HG03095 (cell line): Measurements from ENCODE around the gene TF.
A peak's percentile ranks its signal among the peaks of the same experiment; 100 is the strongest.

Source experiments
- ATAC-seq: cut with Tn5 transposase; IDR thresholded peaks from one replicate; pipeline ENCODE4 v1.9.1; 2021; ENCODE audit warnings: moderate library complexity; ENCODE audit not compliant: unreplicated experiment

TF gene

DNA sequence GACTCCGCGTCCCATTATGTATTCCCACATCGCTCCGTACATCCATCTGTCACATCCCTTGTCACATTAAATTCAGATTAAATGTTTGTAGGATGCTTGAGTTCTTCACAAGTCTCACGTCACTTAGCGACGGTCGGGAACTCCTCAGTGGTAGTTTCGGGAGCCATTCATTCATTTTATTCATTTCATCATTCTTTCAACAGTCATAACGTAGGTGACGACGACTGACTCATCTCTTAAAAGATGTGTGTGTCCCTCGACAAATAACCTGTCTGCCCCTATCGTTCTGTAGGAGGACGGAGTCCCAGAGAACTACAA is 59.1 kb downstream of the TF start:
- ATAC-seq: no peak

DNA sequence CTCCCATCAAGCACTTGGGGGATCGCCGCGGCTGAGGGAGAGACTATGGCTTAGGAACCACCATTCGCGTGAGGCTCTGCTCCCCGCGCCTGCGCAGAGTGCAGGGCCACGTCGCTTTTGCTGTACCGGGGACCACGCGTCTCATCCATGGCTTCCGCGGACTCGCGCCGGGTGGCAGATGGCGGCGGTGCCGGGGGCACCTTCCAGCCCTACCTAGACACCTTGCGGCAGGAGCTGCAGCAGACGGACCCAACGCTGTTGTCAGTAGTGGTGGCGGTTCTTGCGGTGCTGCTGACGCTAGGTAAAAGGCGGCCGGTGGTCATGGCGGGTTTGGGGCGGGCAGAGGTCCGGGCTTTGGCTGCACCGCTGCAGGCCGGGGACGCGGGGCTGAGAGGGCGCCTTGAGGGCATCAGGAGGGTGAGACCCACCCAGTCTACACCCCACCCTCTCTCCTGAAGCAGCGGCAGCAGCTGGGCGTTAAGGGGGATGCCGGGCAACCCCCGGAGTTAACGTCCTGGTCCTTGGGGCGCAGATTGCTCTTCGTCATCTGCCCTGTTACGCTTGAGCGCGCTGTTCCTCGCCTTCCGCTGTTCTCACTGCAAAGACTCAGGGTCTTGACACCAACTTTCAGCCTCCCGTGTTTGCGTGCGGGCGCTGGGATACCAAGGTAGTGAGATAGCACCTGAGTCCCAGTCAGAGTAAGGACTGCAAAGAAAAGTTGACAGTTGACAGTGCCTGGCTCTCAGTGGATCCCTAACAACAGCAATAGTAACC is 59.7 kb downstream of the TF start, which contains the start of gene SRPRB:
SRPRB (plus strand) TSS at position 114 of the 774 bp plus-strand sequence; CDS start at position 148, 34 bp downstream.
- ATAC-seq: peak; percentile 98

DNA sequence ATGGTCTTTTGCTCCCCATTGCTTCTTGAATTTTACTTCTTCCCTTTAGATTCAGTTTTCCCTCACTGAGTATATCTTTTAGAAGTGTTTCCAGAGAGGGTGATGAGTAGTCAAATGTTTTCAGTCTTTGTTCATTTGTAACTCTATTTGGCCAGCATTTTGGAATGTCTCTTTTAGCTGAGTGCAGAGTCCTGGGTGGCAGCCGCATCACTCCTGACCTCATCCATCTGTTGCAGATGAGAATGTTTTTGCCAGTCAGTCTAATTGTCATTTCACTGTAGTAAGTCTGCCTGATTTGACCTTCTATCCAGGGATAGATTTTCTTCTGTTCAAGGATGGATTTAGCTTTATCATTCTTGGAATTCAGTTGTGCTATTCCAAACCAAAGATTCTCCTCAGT is 66.7 kb downstream of the TF start:
- ATAC-seq: no peak

DNA sequence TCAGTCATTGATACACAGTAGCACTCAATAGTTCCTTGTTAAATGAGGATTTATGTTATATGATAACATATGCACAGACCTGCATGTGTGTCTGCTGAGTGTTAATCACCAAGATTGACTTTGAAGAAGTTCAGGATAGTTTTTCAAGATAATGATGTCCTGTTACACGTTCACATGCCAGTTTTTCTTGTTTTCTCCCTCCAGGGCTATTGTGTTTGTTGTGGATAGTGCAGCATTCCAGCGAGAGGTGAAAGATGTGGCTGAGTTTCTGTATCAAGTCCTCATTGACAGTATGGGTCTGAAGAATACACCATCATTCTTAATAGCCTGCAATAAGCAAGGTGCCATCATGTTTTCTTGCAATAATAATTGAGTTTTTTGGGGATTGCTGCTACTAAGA is 69.2 kb downstream of the TF start:
- ATAC-seq: no peak

DNA sequence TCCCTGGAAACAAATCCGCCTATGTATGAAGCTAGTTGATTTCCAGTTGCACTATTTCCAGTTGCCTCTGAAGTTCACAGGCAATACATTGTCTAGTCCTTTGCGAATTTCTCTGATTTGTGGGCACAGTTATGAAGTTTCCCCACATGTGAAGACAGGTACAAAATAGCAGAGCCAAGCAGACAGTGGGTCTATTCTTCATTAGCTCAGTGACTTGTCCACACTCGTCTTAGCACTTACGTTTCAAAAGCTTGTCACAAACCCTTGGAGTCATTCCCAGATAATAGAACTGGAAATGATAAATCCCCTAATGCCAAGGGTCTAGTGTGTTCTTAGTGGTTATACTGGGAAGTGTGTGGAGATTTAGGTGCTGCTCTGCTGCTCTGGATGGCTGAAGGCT is 73.9 kb downstream of the TF start:
- no peak for ATAC-seq

DNA sequence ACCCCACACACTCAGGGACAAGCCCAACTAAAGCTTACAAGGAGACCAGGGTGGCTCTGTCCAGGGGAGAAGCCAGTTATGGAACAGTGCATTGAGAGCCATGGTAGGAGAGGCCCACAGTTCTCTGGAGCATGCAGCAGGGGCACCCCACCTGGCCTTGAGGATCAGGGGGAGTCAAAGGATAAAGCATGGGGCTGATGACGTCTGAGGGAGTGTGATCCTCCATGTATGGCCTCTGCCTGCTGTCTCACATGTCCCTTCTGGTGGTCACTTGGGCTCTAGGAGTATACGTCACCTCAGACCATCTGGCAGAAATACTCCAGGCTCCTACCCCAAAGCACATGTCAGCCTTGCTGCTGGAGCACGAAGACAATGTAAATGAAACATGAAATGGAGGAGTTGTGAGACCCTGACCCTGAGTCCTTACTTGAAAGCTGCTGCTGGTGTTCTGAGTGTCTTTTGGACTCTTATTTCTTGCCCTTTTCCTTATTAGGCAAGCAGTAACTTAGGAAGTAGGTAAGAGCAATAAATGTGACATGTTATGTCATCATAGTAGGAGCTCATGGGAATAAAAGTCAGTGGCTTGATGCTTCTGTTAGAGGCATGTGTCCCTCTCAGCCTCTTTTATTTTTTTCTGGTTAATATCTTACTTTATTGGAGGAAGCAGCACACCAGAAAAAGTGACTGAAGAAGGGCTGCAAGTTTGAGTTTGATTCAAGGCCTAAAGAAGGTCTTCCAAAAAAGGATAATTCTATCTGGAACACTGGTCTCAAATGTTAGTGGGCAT is 74.9 kb downstream of the TF start:
- no peak for ATAC-seq

DNA sequence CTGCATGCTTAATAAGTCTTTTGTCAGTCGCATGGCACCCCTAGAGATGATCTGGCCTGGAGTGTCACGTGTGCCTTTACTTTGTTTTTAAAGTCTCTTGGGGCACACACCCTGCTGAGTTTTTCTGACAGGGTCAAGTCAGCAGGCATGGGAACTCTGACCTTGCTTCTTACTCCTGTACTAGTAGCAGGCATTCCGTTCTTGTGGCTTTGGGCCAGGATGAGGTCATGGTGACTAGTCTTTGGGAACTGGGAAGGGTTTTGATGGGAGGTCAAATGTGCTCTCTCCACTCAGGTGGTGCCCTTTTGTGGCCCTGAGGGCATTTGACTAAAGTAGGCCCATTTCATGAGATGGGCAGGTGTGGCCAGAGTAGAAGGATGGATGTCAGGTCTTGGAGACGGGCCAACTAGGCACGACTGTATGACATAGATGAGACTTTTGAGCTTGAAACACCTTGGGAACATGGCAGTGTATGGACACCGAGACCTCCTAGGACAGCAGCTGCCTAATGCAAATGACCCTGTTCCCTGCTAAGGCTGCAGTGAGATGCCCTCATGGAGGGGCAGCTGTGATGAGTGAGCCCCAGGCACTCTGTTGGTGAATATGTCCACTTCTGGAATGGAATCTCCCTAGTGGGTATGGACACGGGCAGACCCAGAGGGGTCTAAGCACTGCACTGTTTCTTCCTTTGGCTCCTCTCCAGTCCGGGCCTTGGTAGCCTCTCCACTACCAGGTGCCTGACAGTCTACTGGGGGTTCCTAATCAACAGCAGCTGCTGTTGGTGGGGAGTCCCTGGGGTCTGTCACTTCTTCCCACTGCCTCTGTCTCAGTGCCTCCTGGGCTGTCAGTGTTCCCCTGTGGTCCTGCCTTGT is 75.8 kb downstream of the TF start:
- ATAC-seq: no peak

DNA sequence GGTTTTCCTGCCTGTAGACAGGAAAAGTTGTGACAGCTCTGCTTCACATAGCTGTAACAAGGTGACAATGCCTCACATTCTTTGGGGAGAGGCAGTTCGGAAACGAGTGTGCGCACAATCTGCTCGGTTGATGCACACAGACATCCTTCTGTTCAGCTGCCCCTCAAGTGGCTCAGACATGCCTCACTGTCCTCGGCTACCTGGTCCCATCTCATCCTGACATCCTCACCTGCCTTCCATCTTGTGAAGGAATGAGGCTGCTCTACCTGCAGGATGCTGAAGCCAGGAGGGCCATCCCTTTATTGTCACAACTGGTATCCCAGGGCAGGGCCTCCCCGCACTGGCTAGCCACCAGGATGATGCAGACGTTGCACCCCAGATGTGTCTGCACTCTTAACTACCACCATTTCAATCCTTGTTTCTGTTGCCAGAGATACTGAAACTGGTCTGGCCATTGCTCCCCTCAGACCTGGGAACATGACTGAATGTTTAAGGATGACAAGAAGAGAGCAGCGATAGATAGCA is 78.8 kb downstream of the TF start:
- no peak for ATAC-seq

DNA sequence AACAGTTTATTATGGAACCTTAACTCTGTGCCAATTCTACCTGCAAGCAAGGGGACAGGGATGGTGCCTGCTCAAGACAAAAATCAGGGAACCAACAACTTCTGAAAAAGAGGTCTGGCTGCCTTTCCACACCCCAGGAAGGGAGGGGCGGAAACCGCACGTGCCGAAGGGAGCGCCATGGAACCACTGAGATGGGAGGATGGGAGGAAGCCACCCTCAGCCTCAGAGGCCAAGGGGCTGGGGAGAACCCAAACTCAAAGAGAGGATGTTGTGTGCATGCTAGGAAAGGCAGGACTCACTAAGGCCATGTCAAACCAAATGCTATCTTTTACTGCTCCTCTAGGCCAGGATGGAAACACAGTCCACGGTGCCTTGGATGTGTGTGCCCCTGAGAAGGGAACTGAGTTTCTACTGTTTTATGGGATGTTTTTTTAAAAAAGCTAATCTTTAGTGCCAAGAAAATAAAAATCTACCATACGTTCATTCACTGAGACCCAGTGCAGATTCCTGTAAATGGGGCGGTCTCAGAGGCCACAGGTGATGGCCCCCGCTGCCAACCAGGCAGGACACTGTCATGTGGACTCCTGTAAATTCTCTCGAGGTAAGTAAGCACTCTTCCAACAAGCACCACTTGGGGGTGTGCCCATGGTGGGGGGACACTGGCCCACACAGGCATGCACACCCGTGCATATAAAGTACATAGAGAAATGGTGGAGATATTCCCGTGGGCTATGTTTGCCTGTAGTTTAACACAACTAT is 80.0 kb downstream of the TF start:
- ATAC-seq: no peak

DNA sequence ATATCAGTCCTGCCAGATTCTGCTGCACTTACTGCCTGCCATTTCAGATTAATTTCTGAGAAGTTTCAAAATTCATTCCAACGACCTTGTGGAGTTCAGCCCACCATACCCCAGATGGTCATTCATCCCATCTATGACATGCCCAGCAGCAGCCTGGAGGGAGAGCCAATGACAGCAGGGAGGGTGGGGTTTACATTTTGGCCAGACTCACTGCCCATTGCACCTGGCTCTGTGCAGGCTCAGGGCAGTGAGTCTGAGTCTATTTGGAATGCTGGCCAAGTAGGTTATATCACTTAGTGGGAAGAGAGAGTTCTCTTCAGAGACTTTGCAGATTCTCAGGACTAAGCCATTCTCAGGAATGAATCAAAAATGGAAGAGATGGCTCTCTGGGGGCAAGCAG is 80.9 kb downstream of the TF start:
- no peak for ATAC-seq

DNA sequence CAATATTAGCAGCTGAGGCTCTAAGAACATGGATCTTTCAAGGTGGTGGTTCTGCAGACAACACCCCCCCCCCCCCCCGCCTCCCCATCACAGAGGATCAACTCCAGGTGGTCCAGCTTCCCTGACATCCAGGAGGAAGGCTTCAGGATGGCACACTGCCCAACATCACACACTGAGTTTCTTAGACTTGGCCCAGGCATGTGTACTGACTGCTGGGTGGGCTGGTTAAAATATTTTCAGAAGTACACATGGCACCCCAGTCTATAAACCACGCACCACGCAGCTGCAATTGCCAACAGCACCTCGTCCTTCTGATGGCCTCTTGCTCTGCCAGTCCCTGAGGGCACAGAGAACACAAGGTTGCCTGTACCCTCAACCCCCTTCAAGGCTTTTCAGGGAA is 81.5 kb downstream of the TF start:
- no peak for ATAC-seq

DNA sequence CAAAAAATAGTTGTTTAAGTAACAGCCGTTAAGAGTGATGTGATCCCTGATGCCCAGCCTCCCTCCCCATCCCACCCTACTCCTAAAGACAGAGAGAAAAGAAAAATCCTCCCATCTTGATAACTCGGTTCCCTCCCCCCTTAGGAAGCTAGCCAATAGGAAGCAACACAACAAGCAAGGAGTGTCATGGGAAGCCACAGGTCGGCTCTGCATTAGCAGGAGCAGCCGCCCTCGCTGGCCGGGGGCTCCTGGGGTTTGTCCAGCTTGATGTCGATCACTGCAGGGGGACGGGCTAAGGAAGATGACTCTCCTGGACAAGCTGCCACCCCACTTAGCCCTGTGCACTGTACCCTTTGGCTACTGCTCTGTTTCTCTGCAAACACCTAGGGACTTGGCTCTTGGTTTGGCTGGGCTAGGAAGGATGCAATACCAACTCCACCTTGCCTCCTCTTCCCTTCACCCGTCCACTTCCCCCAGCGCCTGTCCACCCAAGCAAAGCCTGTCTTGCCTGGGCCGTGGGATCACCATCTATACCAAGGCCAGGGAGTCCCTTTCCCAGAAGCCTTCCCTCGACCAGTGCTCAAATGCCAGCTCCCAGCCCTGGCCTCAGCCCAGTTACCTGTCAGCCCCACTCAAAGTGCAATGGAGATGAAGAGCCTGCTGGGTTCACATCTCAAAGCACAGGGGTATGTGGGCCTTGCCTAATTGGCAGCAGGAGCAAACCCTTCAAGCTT is 82.5 kb downstream of the TF start:
- ATAC-seq: no peak

DNA sequence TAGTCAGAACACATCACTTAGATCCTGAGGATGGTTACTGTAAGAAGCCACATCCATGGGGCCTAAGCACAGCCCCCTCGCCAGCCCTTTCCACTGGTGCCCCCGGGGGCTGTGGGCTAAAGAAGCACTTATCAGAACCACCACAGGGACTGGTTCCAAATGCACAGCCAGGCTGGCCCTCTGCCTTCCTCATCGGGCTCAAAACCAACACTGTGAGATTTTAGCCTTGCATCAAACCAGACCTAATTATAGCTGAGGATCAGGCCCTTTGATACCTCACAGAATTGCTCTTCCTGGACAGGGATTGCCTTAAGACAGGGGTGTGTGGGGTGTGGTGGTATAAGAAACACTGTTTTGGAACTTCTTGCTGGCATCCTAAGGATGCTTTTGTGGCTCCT is 83.1 kb downstream of the TF start:
- no peak for ATAC-seq

DNA sequence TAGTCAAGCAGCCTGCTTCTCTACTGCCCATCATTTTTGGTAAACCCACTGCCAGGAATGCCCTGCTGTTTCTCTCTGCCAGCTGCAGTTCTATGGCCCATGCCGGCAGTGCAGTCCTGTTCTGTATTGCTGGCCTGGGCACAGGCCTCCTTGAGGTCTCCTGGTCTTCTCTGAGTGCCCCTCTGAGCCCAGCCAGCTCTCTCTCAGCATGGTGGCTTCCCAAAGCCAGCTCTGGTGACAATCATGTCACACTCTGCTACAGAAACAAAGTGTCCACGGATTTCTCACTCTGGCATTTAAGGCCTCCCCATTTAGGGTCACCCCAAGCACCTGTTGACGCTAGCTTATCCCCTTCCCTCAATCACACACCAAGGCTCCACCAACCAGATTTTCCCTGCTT is 83.9 kb downstream of the TF start:
- ATAC-seq: no peak

DNA sequence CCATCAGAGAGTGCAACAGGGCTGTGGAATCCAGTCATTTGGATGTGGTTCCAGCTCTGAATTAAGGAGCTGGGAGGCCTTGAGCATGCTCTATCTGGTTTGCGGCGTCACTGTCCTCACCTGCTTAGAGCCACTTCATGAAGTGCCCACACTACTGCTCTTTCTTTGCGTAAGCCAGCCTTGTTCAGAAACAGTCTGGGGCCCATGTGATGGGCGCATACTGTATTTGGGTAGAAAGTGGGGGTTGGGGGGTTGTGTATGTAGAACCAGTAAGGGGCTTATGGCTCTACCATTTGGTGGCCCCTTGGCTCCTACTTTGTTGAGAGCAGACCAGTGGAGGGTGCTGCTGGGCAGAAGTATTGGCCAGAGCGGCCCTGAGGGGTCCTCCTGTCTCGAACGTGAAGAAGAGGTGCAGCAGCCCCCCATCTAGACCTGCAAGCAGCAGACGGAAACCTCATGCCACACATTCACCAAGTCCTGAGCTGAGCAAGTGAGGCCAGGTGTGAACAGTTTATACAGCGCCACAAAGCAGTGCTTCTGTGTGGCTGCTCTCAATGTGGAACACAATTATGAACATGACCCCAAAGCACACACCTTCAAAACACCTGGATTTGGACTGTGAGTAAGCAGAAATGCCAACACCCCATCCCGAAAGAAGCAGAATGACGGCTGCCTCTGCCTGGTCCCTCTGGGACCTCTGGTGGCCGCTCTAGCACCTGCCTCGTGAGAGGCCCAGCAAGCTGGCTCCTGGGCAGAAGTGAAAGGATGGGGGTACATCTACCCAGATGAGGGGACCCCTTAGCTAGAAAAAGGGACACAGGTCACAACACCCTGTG is 86.0 kb downstream of the TF start:
- ATAC-seq: no peak

DNA sequence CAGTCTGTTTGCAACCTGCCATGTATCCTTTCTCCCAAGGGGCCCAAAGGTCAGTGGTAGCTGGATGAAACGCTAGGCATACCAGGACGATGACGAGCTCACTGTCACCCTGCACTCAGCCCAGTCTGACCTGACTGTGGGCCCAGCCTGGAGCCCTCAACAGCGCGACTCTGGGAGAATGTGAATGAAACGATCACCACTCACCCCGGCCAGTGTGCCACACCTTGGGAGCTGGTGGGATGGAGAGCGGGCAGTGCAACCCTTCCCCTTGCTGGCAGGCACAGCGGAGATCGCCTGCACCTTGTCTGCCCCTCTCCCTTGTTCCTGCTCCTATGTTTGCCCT is 86.6 kb downstream of the TF start:
- no peak for ATAC-seq

DNA sequence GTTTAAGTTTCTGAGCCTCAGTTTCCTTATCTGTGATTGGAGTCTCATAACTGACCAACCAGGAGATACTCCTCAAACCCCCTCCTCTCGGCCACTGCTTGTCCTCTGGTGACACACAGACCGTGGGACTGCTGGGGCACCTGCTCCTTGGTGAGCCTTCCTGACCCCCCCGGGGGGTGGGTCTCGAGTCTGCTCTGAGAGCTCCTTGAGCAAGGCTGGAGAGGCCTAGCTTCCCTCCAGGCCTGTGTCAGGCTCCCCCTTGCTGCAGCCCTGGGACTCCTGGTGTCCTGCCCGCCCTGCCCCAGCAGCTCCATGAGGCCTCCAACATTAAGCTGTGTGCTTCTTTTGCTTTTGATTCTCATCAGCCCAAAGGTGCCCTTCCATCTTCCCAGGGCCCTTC is 87.1 kb downstream of the TF start:
- ATAC-seq: no peak

DNA sequence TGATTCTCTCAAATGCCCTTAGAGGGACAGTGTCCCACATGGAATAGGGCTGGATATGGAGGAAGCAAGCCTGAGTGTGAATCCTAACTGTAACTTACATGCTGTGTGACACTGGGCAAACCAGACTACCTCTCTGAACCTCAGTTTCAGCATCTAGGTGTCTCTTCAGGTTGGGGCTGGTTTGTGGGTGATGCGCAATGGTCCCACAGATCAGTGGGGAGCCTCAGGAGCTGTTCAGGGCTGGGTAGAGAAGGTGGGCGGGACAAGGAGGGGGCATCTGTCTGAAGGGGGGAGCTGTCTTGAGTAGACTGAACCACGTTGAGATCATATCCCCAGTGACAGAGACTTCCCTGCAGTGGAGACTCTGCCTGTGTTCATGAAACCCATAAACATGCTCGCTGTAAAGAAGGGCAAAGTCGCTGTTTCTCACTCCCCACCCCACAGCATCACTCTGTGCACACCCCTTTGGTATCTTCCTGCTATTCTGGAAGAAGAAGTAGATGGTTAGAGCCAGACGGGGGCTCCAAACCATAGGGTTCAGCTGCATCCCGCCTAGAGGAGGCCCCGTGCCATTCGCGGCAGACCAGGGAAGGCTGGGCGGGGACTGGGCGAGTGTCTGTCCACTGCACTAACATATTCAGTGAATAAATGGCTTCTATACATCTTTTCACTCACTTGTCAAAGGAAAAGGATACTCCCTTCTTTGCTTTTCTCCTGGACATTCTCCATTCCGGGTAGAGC is 87.9 kb downstream of the TF start:
- no peak for ATAC-seq
